Measurements from ENCODE around the gene CLDN17.

The CLDN17 gene

GRCh38 chr21:30146558-30147282 is 19.9 kb downstream of the CLDN17 start:
- DNase-seq (ENCODE audit: insufficient read length, low spot score): no peak
- FAIRE-seq: no peak
- no peak for TF ChIP-seq POLR2A (IDR thresholded peaks at IDR 0.05; ENCODE audit: low read depth, low read length)
- TF ChIP-seq POLR2AphosphoS5 (IDR thresholded peaks at IDR 0.05; ENCODE audit: low read depth, low read length): no peak
- no peak for TF ChIP-seq TAF1 (IDR thresholded peaks at IDR 0.05; ENCODE audit: low read depth, low read length)
- TF ChIP-seq POU2F2 (IDR thresholded peaks at IDR 0.05; ENCODE audit: low read depth, low read length): no peak
- no peak for TF ChIP-seq SPI1 (IDR thresholded peaks at IDR 0.05; ENCODE audit: low read depth, low read length)
- TF ChIP-seq PAX5 (IDR thresholded peaks at IDR 0.05; ENCODE audit: insufficient read depth, low read length, severe bottlenecking): no peak

- no peak for FAIRE-seq
- no peak for TF ChIP-seq POU2F2 (IDR thresholded peaks at IDR 0.05; ENCODE audit: low read depth, low read length)
- no peak for DNase-seq (ENCODE audit: insufficient read length, low spot score)
Measured at GRCh38 chr21:30138483-30138882, 28.1 kb downstream of the CLDN17 start.

- DNase-seq (ENCODE audit: insufficient read length, low spot score) (no peak), FAIRE-seq (no peak)
- TF ChIP-seq SPI1 (IDR thresholded peaks at IDR 0.05; ENCODE audit: low read depth, low read length): no peak
- no peak for TF ChIP-seq POLR2A (IDR thresholded peaks at IDR 0.05; ENCODE audit: low read depth, low read length)
- no peak for TF ChIP-seq POLR2AphosphoS5 (IDR thresholded peaks at IDR 0.05; ENCODE audit: low read depth, low read length)
- TF ChIP-seq TAF1 (IDR thresholded peaks at IDR 0.05; ENCODE audit: low read depth, low read length): no peak
- TF ChIP-seq PAX5 (IDR thresholded peaks at IDR 0.05; ENCODE audit: insufficient read depth, low read length, severe bottlenecking): no peak
- no peak for TF ChIP-seq POU2F2 (IDR thresholded peaks at IDR 0.05; ENCODE audit: low read depth, low read length)
Measured at GRCh38 chr21:30129246-30129645, 37.4 kb downstream of the CLDN17 start.

- TF ChIP-seq PAX5 (IDR thresholded peaks at IDR 0.05; ENCODE audit: insufficient read depth, low read length, severe bottlenecking) (no peak), POU2F2 (IDR thresholded peaks at IDR 0.05; ENCODE audit: low read depth, low read length) (no peak), POLR2A (IDR thresholded peaks at IDR 0.05; ENCODE audit: low read depth, low read length) (no peak), POLR2AphosphoS5 (IDR thresholded peaks at IDR 0.05; ENCODE audit: low read depth, low read length) (no peak), SPI1 (IDR thresholded peaks at IDR 0.05; ENCODE audit: low read depth, low read length) (no peak), TAF1 (IDR thresholded peaks at IDR 0.05; ENCODE audit: low read depth, low read length) (no peak)
- no peak for FAIRE-seq
Measured at GRCh38 chr21:30126576-30126975, 40.0 kb downstream of the CLDN17 start.

GRCh38 chr21:30117631-30118030 is 49.0 kb downstream of the CLDN17 start:
- TF ChIP-seq SPI1 (IDR thresholded peaks at IDR 0.05; ENCODE audit: low read depth, low read length) (no peak), POLR2A (IDR thresholded peaks at IDR 0.05; ENCODE audit: low read depth, low read length) (no peak), POLR2AphosphoS5 (IDR thresholded peaks at IDR 0.05; ENCODE audit: low read depth, low read length) (no peak), POU2F2 (IDR thresholded peaks at IDR 0.05; ENCODE audit: low read depth, low read length) (no peak), PAX5 (IDR thresholded peaks at IDR 0.05; ENCODE audit: insufficient read depth, low read length, severe bottlenecking) (no peak)
- no peak for FAIRE-seq
- DNase-seq (ENCODE audit: insufficient read length, low spot score): no peak

More at GRCh38 chr21:30126576-30126975, 40.0 kb downstream of the CLDN17 start:
- no peak for DNase-seq (ENCODE audit: insufficient read length, low spot score)

GRCh38 chr21:30116479-30116878 is 50.1 kb downstream of the CLDN17 start:
- no peak for TF ChIP-seq POU2F2 (IDR thresholded peaks at IDR 0.05; ENCODE audit: low read depth, low read length)
- TF ChIP-seq SPI1 (IDR thresholded peaks at IDR 0.05; ENCODE audit: low read depth, low read length): no peak
- no peak for TF ChIP-seq TAF1 (IDR thresholded peaks at IDR 0.05; ENCODE audit: low read depth, low read length)
- no peak for TF ChIP-seq PAX5 (IDR thresholded peaks at IDR 0.05; ENCODE audit: insufficient read depth, low read length, severe bottlenecking)
- TF ChIP-seq POLR2AphosphoS5 (IDR thresholded peaks at IDR 0.05; ENCODE audit: low read depth, low read length): no peak
- TF ChIP-seq POLR2A (IDR thresholded peaks at IDR 0.05; ENCODE audit: low read depth, low read length): no peak
- no peak for FAIRE-seq
- DNase-seq (ENCODE audit: insufficient read length, low spot score): no peak

Data from GM12891 (cell line).